ENCODE data around the gene STXBP5. TPM values are rescaled to one million over a fixed set of nuclear protein-coding genes. Genes with fewer than 3 reads are reported as not detected.
A peak's percentile ranks its signal among the peaks of the same experiment; 100 is the strongest.

STXBP5 gene
- total RNA-seq, 1 donor from 2014 or later: 10.7 TPM

GRCh38 chr6:147216915-147217314, 12.7 kb downstream of the STXBP5 start:
- peaks cover under 1% of the 10 kb centered on the region for H3K36me3 Mint-ChIP-seq (ENCODE audit: low read depth)
- TF ChIP-seq CTCF (conservative IDR thresholded peaks at IDR 0.05): no peak
- H3K4me1 Mint-ChIP-seq: peaks cover 17% of the 10 kb centered on the region
- DNase-seq (ENCODE audit: low read depth, low spot score): no peak
- H3K27ac Mint-ChIP-seq (ENCODE audit: unreplicated experiment): no peak overlapping the region
- no peak overlapping the region for H3K4me3 Mint-ChIP-seq
- H3K27me3 Mint-ChIP-seq (ENCODE audit: low read depth): no peaks in the 10 kb centered on the region
- no peaks in the 10 kb centered on the region for H3K9me3 Mint-ChIP-seq

- TF ChIP-seq CTCF (conservative IDR thresholded peaks at IDR 0.05): no peak
- Mint-ChIP-seq H3K27ac (ENCODE audit: unreplicated experiment) (no peak overlapping the region), H3K4me1 (peaks cover 20% of the 10 kb centered on the region), H3K36me3 (ENCODE audit: low read depth) (peaks cover 5% of the 10 kb centered on the region), H3K4me3 (no peak overlapping the region), H3K9me3 (no peaks in the 10 kb centered on the region), H3K27me3 (ENCODE audit: low read depth) (no peaks in the 10 kb centered on the region)
- no peak for DNase-seq (ENCODE audit: low read depth, low spot score)
These were observed 13.7 kb downstream of the STXBP5 start for GRCh38 chr6:147217840-147218404.

GRCh38 chr6:147218797-147219196, 14.6 kb downstream of the STXBP5 start:
- no peaks in the 10 kb centered on the region for H3K9me3 Mint-ChIP-seq
- H3K27me3 Mint-ChIP-seq (ENCODE audit: low read depth): no peaks in the 10 kb centered on the region
- peaks cover 7% of the 10 kb centered on the region for H3K36me3 Mint-ChIP-seq (ENCODE audit: low read depth)
- DNase-seq (ENCODE audit: low read depth, low spot score): no peak
- H3K4me1 Mint-ChIP-seq: peaks cover 25% of the 10 kb centered on the region
- TF ChIP-seq CTCF (conservative IDR thresholded peaks at IDR 0.05): no peak
- peak overlapping the region; percentile 28 for H3K27ac Mint-ChIP-seq (ENCODE audit: unreplicated experiment)
- no peak overlapping the region for H3K4me3 Mint-ChIP-seq

- peaks cover 7% of the 10 kb centered on the region for H3K36me3 Mint-ChIP-seq (ENCODE audit: low read depth)
- H3K27ac Mint-ChIP-seq (ENCODE audit: unreplicated experiment): peak overlapping the region; percentile 84
- H3K27me3 Mint-ChIP-seq (ENCODE audit: low read depth): no peaks in the 10 kb centered on the region
- no peak overlapping the region for H3K4me3 Mint-ChIP-seq
- H3K4me1 Mint-ChIP-seq: peaks cover 27% of the 10 kb centered on the region
- DNase-seq (ENCODE audit: low read depth, low spot score): no peak
- H3K9me3 Mint-ChIP-seq: no peaks in the 10 kb centered on the region
- TF ChIP-seq CTCF (conservative IDR thresholded peaks at IDR 0.05): no peak
These were observed 15.2 kb downstream of the STXBP5 start for GRCh38 chr6:147219463-147219862.

GRCh38 chr6:147220345-147220744, 16.1 kb downstream of the STXBP5 start:
- TF ChIP-seq CTCF (conservative IDR thresholded peaks at IDR 0.05): no peak
- Mint-ChIP-seq H3K9me3 (no peaks in the 10 kb centered on the region), H3K4me1 (peaks cover 27% of the 10 kb centered on the region), H3K27ac (ENCODE audit: unreplicated experiment) (no peak overlapping the region), H3K4me3 (no peak overlapping the region), H3K27me3 (ENCODE audit: low read depth) (no peaks in the 10 kb centered on the region), H3K36me3 (ENCODE audit: low read depth) (peaks cover 7% of the 10 kb centered on the region)
- no peak for DNase-seq (ENCODE audit: low read depth, low spot score)
